A673 (cell line): ENCODE data around the gene CCS. TPM values are rescaled to one million over a fixed set of nuclear protein-coding genes. Genes with fewer than 3 reads are reported as not detected.

ENCODE experiments used
- BruUV-seq: library from RNA; stranded (reverse); fragments of 400-500 nt; replicated peaks from 2 replicates; lab custom pipeline; 2021; lab: Mats Ljungman, UMichigan
- CTCF ChIA-PET: fragments of 300-600 bp; sonication (Branson Sonifier 250); formaldehyde crosslinking; loops from one replicate; lab custom pipeline; 2022; ENCODE audit warnings: antibody characterized with exemption; lab: Charles Lee
- POLR2A ChIA-PET: fragments of 300-600 bp; sonication (Branson Sonifier 250); formaldehyde crosslinking; loops from one replicate; lab custom pipeline; 2022; ENCODE audit warnings: antibody characterized with exemption; ENCODE audit not compliant: low non-redundant PET; lab: Charles Lee
- DNase-seq: peaks from one replicate; pipeline ENCODE4 v3.0.0-alpha.2; 2015; ENCODE audit warnings: low spot score
- H3K27ac ChIP-seq: fragments of 200-600 bp; sonication (generic); 2 replicates; pipeline ENCODE4 v1.5.1; 2016; ENCODE audit warnings: mixed run types, low read depth, mild to moderate bottlenecking, mixed read lengths, antibody characterized with exemption, low read length; ENCODE audit not compliant: poor library complexity, severe bottlenecking
- H3K27me3 ChIP-seq: fragments of 200-600 bp; sonication (generic); replicated peaks from 2 replicates; pipeline ENCODE4 v1.6.1; 2017; ENCODE audit warnings: mixed run types, low read depth, mild to moderate bottlenecking, mixed read lengths, antibody characterized with exemption, low read length; ENCODE audit not compliant: insufficient read depth, poor library complexity
- H3K36me3 ChIP-seq: fragments of 200-600 bp; sonication (generic); 2 replicates; pipeline ENCODE4 v1.6.1; 2016; ENCODE audit warnings: mixed run types, mild to moderate bottlenecking, mixed read lengths, antibody characterized with exemption, low read length; ENCODE audit not compliant: insufficient read depth, poor library complexity, severe bottlenecking
- H3K4me1 ChIP-seq: fragments of 200-600 bp; sonication (generic); 2 replicates; pipeline ENCODE4 v1.6.1; 2017; ENCODE audit warnings: mixed run types, mild to moderate bottlenecking, mixed read lengths, antibody characterized with exemption, low read length; ENCODE audit not compliant: insufficient read depth, poor library complexity, severe bottlenecking
- H3K4me3 ChIP-seq: fragments of 200-600 bp; sonication (generic); 2 replicates; pipeline ENCODE4 v1.5.1; 2016; ENCODE audit warnings: low read depth, mixed run types, mild to moderate bottlenecking, mixed read lengths, low read length; ENCODE audit not compliant: poor library complexity, severe bottlenecking
- H3K9me3 ChIP-seq: fragments of 200-600 bp; sonication (generic); 2 replicates; pipeline ENCODE4 v1.6.1; 2016; ENCODE audit warnings: mixed run types, low read depth, mild to moderate bottlenecking, mixed read lengths, antibody characterized with exemption, low read length; ENCODE audit not compliant: poor library complexity, severe bottlenecking
- EZH2 ChIP-seq: fragments of 200-600 bp; sonication (generic); IDR thresholded peaks from 2 replicates; pipeline ENCODE4 v1.6.1; 2017; ENCODE audit warnings: borderline replicate concordance, low read depth, mild to moderate bottlenecking, mixed read lengths, antibody characterized with exemption, low read length; ENCODE audit not compliant: poor library complexity, severe bottlenecking
- intact Hi-C: fragments of 100-400 bp; cut with micrococcal nuclease; formaldehyde crosslinking; loops from one replicate; pipeline ENCODE4 v1.10.0; 2022; ENCODE audit not compliant: unreplicated experiment
- total RNA-seq: library from RNA; stranded (reverse); gene quantifications from 2 replicates; pipeline ENCODE4 v1.2.3, GENCODE V29; 2021
- TF ChIP-seq, protein P1 (sequence below): fragments of 300-800, 200-600 bp; sonication (generic); conservative IDR thresholded peaks from 2 replicates; pipeline ENCODE4 v1.5.1; 2017; ENCODE audit warnings: low read depth, mild to moderate bottlenecking, antibody characterized with exemption, low read length, moderate library complexity, mixed read lengths

The CCS gene
- total RNA-seq, 1 experiment from 2014 or later: 43.8 TPM

DNA sequence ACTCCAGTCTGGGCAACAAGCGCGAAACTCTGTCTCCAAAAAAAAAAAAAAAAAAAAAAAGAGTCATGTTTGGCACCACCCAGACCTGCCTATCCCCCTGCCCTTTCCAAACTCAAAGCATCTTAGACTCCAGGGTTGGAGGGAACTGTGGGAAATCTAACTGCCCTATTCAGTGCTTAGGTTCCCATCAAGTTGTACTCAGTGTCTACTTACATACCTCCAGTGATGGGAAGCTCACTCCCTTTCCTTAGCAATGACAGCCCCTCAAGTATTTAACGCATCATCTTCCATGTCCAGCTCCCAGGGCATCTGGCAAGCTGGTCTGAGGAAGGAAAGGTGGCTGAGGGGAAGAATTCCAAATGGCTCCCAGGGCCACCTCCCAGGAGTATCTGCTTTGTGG, 43.3 kb upstream of the CCS start:
- Histone ChIP-seq H3K4me1 (peaks cover 4% of the 10 kb centered on the region), H3K27ac (no peak overlapping the region), H3K9me3 (no peaks in the 10 kb centered on the region), H3K27me3 (no peaks in the 10 kb centered on the region), H3K4me3 (no peak overlapping the region), H3K36me3 (no peaks in the 10 kb centered on the region)
- ChIA-PET POLR2A (no interaction called here), CTCF (interaction anchor here (0.8 kb wide), 1 partner anchor 164 kb away, joined by 16 read pairs; no protein-coding TSS in a partner anchor)
- intact Hi-C loops: no loop called here
- no peak for DNase-seq
- TF ChIP-seq, protein P1, sequence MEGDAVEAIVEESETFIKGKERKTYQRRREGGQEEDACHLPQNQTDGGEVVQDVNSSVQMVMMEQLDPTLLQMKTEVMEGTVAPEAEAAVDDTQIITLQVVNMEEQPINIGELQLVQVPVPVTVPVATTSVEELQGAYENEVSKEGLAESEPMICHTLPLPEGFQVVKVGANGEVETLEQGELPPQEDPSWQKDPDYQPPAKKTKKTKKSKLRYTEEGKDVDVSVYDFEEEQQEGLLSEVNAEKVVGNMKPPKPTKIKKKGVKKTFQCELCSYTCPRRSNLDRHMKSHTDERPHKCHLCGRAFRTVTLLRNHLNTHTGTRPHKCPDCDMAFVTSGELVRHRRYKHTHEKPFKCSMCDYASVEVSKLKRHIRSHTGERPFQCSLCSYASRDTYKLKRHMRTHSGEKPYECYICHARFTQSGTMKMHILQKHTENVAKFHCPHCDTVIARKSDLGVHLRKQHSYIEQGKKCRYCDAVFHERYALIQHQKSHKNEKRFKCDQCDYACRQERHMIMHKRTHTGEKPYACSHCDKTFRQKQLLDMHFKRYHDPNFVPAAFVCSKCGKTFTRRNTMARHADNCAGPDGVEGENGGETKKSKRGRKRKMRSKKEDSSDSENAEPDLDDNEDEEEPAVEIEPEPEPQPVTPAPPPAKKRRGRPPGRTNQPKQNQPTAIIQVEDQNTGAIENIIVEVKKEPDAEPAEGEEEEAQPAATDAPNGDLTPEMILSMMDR: no peak
- TF ChIP-seq EZH2: no peak
- BruUV-seq: no TSS peak

DNA sequence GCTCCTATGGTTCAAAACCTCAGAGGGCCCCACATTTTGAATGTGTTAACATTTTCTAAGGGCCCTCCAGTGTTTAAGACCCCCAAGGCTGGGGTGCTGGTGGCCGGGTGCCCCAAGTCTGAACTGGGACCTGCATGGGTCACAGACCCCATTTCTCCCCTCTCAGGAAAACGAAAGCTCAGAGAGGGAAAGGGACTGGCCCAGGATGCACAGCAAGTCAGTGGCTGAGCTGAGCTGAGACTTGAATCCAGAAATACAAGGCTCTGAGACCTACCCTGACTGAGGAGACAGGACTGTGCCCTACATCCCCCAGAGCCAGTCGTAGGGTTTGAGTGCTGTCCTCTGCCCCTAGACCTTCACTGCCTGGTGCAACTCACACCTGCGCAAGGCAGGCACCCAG, 42.1 kb upstream of the CCS start:
- H3K36me3 ChIP-seq: no peaks in the 10 kb centered on the region
- intact Hi-C loops: no loop called here
- H3K27me3 ChIP-seq: no peaks in the 10 kb centered on the region
- H3K27ac ChIP-seq: no peak overlapping the region
- peaks cover 4% of the 10 kb centered on the region for H3K4me1 ChIP-seq
- H3K4me3 ChIP-seq: no peak overlapping the region
- TF ChIP-seq, protein P1: no peak
- TF ChIP-seq EZH2: no peak
- no TSS peak for BruUV-seq
- no peaks in the 10 kb centered on the region for H3K9me3 ChIP-seq
- ChIA-PET CTCF (interaction anchor here (0.6 kb wide), 1 partner anchor 177 kb away, joined by 3 read pairs; no protein-coding TSS in a partner anchor), POLR2A (no interaction called here)
- DNase-seq: no peak

DNA sequence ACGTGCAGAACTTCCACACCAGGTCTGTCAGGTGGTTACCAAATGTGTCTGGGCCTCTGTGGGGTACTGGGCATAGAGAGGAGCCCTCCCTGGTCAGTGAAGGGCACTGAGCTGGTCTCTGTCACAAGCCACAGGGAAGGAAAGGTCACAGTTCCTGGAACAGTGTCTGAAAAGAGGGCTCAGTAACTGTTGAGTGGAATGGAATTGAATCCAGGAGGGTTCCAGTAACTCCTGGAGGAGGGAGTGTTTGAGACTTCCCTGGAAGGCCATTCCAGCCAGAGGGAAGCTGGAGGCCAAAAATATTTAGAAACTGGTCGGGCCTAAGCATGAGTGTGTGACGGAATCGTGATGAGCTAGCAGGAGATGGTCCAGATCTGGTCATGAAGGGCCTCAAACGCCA, 38.4 kb upstream of the CCS start:
- Histone ChIP-seq H3K4me3 (no peak overlapping the region), H3K9me3 (no peaks in the 10 kb centered on the region), H3K27ac (no peak overlapping the region), H3K27me3 (peaks cover 21% of the 10 kb centered on the region), H3K36me3 (no peaks in the 10 kb centered on the region), H3K4me1 (no peaks in the 10 kb centered on the region)
- TF ChIP-seq EZH2: no peak
- TF ChIP-seq, protein P1: no peak
- BruUV-seq: no TSS peak
- no peak for DNase-seq
- ChIA-PET CTCF (interaction anchor here (0.5 kb wide), 1 partner anchor 124 kb away, joined by 8 read pairs; no protein-coding TSS in a partner anchor), POLR2A (no interaction called here)
- intact Hi-C loops: no loop called here
